Neural crest cell (in vitro differentiated cells): Measurements from ENCODE around the gene SLC5A10. TPM values are rescaled to one million over a fixed set of nuclear protein-coding genes. Genes with fewer than 3 reads are reported as not detected.
A peak's percentile ranks its signal among the peaks of the same experiment; 100 is the strongest.
"Not testable (repeated sequence)": the region's sequence is repeated elsewhere in the genome, so short reads cannot be mapped to it uniquely, and the experiment has no call there.

Experiments used
- DNase-seq: peaks from one replicate; pipeline ENCODE4 v3.0.0; 2021; ENCODE audit warnings: low read depth, mixed read lengths, low spot score
- H3K27ac Mint-ChIP-seq: one replicate; pipeline ENCODE4 v1.8.0; 2021; ENCODE audit warnings: mild to moderate bottlenecking, mixed read lengths; ENCODE audit not compliant: unreplicated experiment
- H3K27me3 Mint-ChIP-seq: 2 replicates; pipeline ENCODE4 v1.8.0; 2021; ENCODE audit warnings: low read depth, mild to moderate bottlenecking, mixed read lengths
- H3K36me3 Mint-ChIP-seq: 2 replicates; pipeline ENCODE4 v1.8.0; 2021; ENCODE audit warnings: low read depth, mild to moderate bottlenecking, mixed read lengths
- H3K4me1 Mint-ChIP-seq: 2 replicates; pipeline ENCODE4 v1.8.0; 2021; ENCODE audit warnings: mixed read lengths
- H3K4me3 Mint-ChIP-seq: one replicate; pipeline ENCODE4 v1.8.0; 2021; ENCODE audit warnings: mild to moderate bottlenecking, mixed read lengths
- H3K9me3 Mint-ChIP-seq: 2 replicates; pipeline ENCODE4 v1.8.0; 2021; ENCODE audit warnings: mixed read lengths
- total RNA-seq: library from RNA; stranded (reverse); gene quantifications from 2 replicates; pipeline ENCODE4 v1.2.1, GENCODE V29; 2021

Gene SLC5A10
- total RNA-seq, 1 donor from 2014 or later, result not detected

DNA sequence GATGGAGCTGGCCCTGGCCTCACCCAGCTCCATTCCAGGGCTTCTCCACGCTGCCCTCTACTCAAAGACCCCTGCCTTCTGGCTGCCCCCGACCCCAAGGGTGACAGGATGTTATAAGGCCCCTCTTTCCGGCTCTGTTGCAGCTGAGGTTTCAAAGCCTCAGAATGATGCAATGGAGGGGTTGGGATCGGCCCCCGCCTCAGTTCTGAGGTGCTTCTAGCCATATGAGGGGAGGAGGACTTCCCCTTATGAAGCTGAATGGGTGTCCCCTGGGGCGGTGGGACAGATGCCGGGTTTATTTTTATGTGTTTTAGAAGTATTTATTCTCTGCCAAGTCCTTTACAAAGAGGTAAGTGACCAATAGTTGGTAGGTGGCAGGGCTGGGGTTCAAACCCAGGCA, 96.9 kb downstream of the SLC5A10 start:
- not testable (repeated sequence) for H3K36me3 Mint-ChIP-seq, DNase-seq, H3K27ac Mint-ChIP-seq, H3K4me1 Mint-ChIP-seq, H3K4me3 Mint-ChIP-seq, H3K9me3 Mint-ChIP-seq, H3K27me3 Mint-ChIP-seq

DNA sequence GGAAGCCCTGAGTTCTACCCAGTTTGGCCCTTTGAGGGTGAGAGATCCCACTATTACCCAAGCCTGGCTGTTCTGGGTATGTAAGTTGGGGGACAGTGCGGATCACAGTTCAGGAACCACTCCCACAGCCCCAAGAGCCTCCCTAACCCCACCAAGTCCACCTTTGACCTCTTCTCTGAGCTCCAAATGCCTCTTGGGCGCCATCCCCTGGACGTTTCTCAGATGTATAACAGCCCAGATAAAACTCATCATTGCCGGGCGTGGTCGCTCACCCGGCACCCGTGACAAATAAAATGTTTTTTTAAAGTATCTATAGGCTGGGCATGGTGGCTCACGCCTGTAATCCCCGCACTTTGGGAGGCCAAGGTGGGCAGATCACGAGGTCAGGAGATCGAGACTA, 103.5 kb downstream of the SLC5A10 start:
- H3K27me3 Mint-ChIP-seq, H3K4me1 Mint-ChIP-seq: not testable (repeated sequence)

DNA sequence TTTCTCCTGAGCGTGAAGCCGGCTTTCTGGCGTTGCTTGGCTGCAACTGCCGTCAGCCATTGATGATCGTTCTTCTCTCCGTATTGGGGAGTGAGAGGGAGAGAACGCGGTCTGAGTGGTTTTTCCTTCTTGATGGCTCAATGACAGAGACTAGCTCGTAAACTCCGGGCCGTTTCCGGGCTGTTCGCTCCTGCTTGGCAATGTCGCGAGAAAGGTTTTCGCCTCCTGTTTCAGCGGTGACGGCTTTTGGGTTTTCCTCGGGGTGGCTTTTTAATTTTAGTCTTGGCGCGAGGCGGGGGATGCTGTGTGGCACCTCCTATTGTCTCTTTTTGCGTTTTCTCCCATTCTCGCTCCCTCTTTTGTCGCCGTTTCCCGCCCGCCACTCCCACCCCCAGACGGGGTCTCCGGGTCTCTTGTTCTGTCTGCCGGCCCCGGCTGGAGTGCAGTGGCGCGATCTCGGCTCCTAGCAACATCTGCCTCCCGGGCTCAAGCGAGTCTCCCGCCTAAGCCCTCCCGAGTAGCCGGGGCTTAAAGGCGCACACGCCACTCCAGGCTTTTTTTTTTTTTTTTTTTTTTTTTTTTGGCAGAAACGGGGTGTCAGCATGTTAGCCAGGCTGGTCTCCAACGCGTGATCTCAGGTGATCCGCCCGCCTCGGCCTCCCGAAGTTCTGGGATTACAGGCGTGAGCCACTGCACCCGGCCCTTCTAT, 110.2 kb downstream of the SLC5A10 start:
- H3K4me3 Mint-ChIP-seq, H3K27me3 Mint-ChIP-seq, H3K27ac Mint-ChIP-seq, H3K9me3 Mint-ChIP-seq, H3K4me1 Mint-ChIP-seq, H3K36me3 Mint-ChIP-seq: not testable (repeated sequence)
- peak; percentile 47 for DNase-seq

More for the DNA sequence above, 103.5 kb downstream of the SLC5A10 start:
- H3K9me3 Mint-ChIP-seq, H3K36me3 Mint-ChIP-seq, H3K4me3 Mint-ChIP-seq, H3K27ac Mint-ChIP-seq, DNase-seq: not testable (repeated sequence)

DNA sequence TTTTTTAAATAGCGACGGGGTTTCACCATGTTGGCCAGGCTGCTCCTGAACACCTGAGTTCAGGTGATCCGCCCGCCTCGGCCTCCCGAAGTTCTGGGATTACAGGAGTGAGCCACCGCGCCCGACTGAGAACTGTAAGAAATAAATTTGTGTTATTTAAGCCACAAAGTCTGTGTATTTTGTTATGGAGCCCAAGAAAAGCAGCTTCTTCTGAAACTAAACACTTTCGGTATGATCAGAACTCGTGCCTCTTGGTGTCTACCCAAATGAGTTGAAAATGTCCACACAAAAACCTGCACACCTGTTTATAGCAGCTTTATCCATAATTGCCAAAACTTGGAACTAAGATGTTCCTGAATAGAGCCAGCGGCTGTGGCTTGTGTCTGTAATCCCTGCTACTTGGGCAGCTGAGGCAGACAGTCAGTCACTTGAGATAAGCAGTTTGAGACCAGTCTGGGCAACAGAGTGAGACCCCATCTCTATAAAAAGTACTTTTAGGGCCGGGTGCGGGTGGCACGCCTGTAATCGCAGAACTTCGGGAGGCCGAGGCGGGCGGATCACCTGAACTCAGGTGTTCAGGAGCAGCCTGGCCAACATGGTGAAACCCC, 110.9 kb downstream of the SLC5A10 start:
- DNase-seq, H3K4me3 Mint-ChIP-seq, H3K36me3 Mint-ChIP-seq, H3K4me1 Mint-ChIP-seq, H3K9me3 Mint-ChIP-seq, H3K27me3 Mint-ChIP-seq, H3K27ac Mint-ChIP-seq: not testable (repeated sequence)

DNA sequence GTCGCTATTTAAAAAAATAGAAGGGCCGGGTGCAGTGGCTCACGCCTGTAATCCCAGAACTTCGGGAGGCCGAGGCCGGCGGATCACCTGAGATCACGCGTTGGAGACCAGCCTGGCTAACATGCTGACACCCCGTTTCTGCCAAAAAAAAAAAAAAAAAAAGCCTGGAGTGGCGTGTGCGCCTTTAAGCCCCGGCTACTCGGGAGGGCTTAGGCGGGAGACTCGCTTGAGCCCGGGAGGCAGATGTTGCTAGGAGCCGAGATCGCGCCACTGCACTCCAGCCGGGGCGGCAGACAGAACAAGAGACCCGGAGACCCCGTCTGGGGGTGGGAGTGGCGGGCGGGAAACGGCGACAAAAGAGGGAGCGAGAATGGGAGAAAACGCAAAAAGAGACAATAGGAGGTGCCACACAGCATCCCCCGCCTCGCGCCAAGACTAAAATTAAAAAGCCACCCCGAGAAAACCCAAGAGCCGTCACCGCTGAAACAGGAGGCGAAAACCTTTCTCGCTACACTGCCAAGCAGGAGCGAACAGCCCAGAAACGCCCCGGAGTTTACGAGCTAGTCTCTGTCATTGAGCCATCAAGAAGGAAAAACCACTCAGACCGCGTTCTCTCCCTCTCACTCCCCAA, 111.5 kb downstream of the SLC5A10 start:
- H3K9me3 Mint-ChIP-seq, result not testable (repeated sequence)

DNA sequence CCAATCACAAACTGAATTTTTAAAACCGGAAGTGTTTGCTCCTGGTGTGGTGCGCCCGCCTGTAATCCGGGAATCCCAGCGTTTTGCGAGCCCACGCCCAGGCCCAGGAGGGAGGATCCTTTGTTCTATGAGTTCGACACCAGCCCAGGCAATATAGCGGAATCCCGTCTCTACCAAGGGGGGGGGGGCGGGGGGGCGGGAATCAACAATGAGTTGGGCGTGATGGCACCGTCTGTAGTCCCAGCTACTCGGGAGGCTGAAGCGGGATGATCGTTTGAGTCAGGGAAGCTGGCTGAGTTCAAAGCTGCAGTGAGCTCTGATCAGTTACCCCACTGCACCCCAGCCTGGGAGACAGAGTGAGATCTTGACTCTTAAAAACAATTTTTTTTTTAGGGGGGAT, 112.4 kb downstream of the SLC5A10 start:
- not testable (repeated sequence) for H3K27me3 Mint-ChIP-seq, H3K4me1 Mint-ChIP-seq, H3K9me3 Mint-ChIP-seq, H3K36me3 Mint-ChIP-seq, H3K27ac Mint-ChIP-seq, H3K4me3 Mint-ChIP-seq, DNase-seq

More for the DNA sequence above, 111.5 kb downstream of the SLC5A10 start:
- peak; percentile 81 for DNase-seq
- not testable (repeated sequence) for H3K27me3 Mint-ChIP-seq, H3K36me3 Mint-ChIP-seq, H3K4me1 Mint-ChIP-seq
- Mint-ChIP-seq H3K4me3 (peak overlapping the region; percentile 89), H3K27ac (peak overlapping the region; percentile 69)

DNA sequence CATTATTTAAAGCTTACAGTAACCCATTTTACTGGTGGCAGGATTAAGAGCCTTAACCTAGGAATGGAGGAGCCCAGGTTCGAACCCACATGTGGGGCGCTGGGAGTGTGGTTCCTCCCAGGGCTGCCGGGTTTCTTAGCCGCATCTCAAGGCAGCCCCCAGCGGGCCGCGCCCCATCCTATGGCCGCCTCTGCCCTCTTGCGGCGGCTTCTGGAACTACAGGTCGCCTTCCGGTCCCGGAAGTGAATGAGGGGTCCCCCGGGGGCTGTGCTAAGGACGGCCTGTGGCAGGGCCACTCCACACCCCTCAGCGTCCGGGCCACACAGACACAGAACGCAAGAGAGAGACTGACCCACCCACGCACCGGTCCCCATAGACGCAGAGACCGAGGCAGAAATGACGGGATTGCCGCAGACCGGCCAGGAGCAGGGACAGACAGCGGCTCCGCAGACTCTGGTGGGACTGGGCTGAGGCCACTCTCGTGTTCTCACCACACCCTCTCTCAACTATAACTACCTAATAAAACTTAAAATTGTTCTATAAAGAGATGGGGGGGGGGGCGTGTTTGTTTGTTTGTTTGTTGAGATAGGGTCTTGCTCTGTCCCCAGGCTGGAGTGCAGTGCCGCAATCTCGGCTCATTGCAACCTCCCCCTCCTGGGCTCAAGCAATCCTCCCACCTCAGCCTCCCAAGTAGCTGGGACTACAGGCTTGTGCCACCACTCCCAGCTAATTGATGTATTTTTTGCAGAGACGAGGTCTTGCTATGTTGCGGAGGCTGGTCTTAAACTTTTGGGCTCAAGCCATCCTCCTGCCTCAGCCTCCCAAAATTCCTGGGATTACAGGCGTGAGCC, 118.6 kb downstream of the SLC5A10 start:
- not testable (repeated sequence) for H3K36me3 Mint-ChIP-seq, H3K4me1 Mint-ChIP-seq, H3K27ac Mint-ChIP-seq, H3K27me3 Mint-ChIP-seq, H3K9me3 Mint-ChIP-seq, H3K4me3 Mint-ChIP-seq, DNase-seq

Other genes starting within 250 kb of the SLC5A10 start
- gene FBXW10, start 208.1 kb upstream of the SLC5A10 start, total RNA-seq, result 0.19 and 0.20 TPM in 2 replicates
- gene TVP23B, start 171.0 kb upstream of the SLC5A10 start, total RNA-seq, result 22.7 and 27.8 TPM in 2 replicates
- gene PRPSAP2, start 94.0 kb upstream of the SLC5A10 start, total RNA-seq, result 71.8 and 72.4 TPM in 2 replicates
- gene FAM83G, start 52.6 kb downstream of the SLC5A10 start, total RNA-seq, result 1.3 and 1.8 TPM in 2 replicates
- 2.1 and 2.8 TPM in 2 replicates for gene GRAP, start 94.8 kb downstream of the SLC5A10 start, total RNA-seq
- 1.2 and 1.8 TPM in 2 replicates for gene GRAPL, start 175.4 kb downstream of the SLC5A10 start, total RNA-seq